HG03025 (cell line): Measurements from ENCODE around the gene ZNF679.
"Not testable (repeated sequence)": the region's sequence is repeated elsewhere in the genome, so short reads cannot be mapped to it uniquely, and the experiment has no call there.

ENCODE experiments used
- ATAC-seq: cut with Tn5 transposase; IDR thresholded peaks from one replicate; pipeline ENCODE4 v1.9.1; 2021; ENCODE audit warnings: mild to moderate bottlenecking, moderate library complexity; ENCODE audit not compliant: unreplicated experiment, low FRiP score

ZNF679 gene

DNA sequence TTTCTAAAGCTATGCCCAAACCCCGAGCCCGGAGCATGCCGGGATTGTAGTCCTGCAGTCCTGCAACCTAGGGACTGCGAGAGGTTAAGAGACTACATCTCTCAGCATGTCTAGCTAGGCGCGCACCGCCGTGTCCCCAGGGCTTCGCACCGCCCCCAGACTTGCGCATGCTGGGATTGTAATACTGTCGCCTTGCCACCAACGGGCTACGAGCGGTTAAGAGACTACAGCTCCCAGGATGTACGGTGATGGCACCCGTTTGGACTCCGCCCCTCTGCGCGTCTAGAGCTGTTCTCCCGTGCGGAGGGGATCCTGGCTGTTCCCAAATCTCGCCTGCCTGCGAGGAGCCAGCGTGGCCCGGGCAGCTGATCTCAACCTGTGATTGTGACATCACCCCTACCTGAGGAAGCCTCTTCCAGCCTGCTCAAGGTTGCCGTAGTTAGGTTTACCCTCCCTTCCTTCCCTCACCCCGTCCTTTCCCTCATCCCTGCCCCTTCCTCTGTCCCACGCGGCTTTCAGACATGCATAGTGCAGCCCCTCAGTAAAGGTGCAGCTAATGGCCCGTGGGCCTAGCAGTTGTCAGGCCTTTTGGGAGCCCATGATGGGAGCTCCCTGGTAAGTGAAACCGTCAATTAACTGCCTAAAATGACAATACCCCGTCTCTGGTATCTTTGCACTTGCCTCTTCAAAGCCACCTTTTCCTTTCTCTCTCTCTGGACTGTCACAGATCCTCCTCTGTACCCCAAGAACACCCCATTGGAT lies 79.2 kb downstream of the ZNF679 start:
- ATAC-seq = peak; percentile 99

DNA sequence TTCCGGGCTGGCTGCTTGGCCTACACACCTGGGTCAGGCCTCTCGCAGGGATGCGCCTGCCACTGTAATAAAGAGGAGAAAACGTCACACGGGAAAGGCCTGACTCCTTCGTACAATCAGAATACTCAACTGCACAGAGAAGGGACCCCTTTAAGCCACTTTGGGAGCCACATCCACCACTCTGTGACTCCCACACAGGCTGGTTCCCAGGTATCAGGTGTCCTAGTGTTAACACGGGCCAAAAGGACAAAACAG lies 79.7 kb downstream of the ZNF679 start:
- no peak for ATAC-seq

DNA sequence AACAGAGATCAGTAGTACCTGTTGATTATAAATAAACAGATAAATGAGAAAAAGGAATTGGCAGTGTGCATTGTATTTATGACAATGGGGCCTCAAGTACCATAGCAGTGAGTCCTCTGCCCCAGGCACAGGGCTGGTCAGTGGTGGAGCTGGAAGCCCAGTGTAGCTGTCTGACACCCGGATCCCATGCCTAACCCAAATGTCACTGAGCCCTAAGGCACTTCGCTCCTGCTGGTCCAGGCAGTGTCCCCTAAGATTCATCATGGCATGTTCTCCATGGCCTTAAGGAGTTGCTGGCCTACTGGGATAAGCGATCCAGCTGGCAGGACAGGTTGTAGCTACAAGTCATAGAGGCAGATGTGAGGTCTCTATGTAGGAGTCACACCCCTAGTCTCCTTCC lies 82.2 kb downstream of the ZNF679 start:
- ATAC-seq = no peak

DNA sequence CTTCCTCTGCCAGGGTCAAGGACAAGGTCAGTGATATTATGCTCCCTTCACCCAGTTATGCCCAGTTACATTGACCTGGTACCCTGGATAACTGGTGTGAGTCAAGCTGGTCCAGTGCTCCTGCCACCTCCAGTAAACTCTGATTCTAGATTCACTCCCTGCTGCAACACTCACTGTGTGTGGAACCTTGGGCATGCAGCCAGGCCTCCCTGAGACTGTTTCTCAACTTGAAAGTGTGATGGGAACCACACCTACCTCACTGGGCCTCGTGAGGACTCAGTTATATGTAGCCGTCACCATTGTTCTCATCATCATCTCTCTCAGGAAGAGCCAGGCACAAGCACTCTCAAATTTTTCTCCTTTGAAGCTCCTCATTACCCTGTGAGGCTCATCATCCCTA lies 84.6 kb downstream of the ZNF679 start:
- ATAC-seq = no peak

DNA sequence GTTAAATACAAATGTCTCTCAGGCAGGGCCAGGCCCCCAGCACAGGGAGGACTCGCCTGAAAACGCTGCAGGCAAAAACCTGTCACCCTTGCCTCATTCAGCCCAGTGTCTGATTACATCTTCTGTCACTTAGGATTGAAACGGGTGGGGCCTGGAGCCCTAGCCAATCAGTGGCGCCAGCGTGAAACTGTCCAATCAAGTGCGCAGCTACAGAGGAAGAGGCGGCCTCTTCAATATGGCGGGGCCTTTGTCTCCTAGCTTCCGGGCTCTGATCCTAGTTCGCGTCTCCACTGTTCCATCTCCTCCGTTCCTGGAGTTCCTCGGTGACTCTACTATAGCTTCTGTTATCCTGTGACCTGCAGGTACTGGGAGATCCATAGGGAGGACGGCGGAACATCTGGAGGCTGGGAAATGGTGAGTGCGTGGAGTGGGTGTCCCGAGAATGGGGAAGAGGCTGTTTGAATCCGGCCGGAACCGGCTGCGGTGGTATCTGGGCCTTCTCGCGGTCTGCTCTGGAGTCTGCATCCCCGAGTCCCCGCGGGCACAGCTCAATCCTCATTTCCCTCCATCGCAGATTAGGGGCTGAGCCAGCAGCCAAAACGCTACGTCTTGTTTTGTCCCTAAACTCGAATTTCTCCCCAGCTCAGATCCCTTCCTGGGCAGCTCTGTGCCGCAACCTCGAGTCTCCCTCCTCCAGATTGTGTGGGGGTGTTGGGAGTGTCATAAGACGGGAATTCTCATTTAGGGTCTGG lies 85.6 kb downstream of the ZNF679 start, which contains the start of gene ZNF736:
ZNF736 (plus strand) TSS at position 222 of the 752 bp plus-strand sequence; CDS start at position 412, 190 bp downstream.
- peak; percentile 100 for ATAC-seq

DNA sequence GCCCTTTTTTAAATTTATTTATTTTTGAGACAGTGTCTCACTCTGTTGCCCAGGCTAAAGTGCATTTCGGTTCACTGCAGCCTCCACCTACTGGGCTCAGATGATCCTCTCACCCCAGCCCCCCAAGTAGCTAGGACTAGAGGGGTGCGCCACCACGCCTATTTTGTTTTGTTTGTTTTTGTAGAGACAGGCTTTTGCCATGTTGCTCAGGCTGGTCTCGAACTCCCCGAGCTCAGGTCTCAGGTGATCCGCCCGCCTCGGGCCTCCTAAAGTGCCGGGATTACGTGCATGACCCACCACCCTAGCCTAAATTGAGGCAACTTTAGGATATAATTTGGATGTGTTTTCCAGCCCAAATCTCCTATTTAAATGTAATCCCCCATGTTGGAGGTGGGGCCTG lies 86.3 kb downstream of the ZNF679 start:
- ATAC-seq = no peak

DNA sequence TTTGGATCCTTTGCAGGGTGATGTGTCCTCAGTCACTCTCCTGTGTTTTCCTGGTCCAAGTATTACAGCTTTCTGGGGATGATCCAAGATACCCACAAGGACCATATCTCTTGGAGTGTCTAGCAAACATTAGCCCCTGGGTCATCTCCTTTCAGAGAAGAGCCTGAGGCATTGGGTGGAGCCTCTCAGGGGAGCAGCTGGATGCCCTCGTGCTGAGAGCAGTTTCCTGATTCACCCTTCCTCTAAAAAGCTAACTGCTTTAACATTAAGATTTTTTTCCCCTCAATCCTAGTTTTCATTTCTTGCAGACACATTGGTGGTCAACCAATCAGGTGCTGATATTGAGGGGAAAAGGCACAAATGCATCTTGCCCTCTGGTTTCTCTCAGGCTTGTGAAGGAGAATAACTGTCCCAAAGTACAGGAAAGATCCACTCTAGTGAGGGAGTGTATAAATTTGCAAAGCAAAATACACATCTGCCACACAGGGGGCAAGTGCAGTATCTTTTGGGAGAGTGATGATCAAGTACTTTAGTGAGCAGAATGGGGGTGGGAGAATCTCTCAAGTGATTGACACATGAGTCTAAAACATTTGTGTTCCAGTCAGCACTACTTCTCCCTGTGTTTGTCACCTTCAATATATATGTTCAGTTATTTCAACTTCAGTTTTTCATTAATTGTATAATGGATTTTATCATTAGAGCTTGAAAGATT lies 87.9 kb downstream of the ZNF679 start:
- not testable (repeated sequence) for ATAC-seq
